HFF-Myc (cell line): ENCODE results near the gene LDLRAD4.

Experiments
- DNase-seq: peaks from one replicate; pipeline ENCODE4 v3.0.0-alpha.2; 2011; ENCODE audit warnings: low read depth; ENCODE audit errors: extremely low read depth
- H3K4me3 ChIP-seq: replicated peaks from 2 replicates; pipeline ENCODE4 v1.5.1; 2011; ENCODE audit warnings: low read depth, mild to moderate bottlenecking, control low read depth, low read length
- TF ChIP-seq, protein P1 (sequence below): IDR thresholded peaks from 2 replicates; pipeline ENCODE4 v1.5.1; 2012; ENCODE audit warnings: mild to moderate bottlenecking, low read depth, low read length, control low read depth; ENCODE audit errors: missing control alignments

LDLRAD4 gene

GRCh38 chr18:13594551-13594950, 376.0 kb downstream of the LDLRAD4 start:
- no peak for DNase-seq

DNA sequence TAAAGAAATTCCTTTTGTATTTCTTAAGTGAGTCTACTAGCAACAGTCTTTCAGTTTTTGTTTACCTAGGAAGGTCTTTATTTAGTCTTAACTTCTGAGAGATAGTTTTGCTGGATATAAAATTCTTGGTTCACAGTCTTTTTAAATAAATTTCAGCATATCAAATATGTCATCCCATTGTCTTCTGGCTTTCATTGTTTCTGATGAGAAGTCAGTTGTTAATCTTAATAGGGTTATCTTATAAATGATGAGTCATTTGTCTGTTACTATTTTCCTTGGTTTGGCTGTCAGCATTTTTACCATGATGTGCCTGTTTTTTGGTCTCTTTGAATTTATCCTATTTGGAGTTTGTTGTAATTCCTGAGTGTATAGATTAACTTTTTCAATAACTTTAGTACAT, 378.5 kb downstream of the LDLRAD4 start:
- no peak for DNase-seq
- no peak overlapping the region for H3K4me3 ChIP-seq
- TF ChIP-seq, protein P1, sequence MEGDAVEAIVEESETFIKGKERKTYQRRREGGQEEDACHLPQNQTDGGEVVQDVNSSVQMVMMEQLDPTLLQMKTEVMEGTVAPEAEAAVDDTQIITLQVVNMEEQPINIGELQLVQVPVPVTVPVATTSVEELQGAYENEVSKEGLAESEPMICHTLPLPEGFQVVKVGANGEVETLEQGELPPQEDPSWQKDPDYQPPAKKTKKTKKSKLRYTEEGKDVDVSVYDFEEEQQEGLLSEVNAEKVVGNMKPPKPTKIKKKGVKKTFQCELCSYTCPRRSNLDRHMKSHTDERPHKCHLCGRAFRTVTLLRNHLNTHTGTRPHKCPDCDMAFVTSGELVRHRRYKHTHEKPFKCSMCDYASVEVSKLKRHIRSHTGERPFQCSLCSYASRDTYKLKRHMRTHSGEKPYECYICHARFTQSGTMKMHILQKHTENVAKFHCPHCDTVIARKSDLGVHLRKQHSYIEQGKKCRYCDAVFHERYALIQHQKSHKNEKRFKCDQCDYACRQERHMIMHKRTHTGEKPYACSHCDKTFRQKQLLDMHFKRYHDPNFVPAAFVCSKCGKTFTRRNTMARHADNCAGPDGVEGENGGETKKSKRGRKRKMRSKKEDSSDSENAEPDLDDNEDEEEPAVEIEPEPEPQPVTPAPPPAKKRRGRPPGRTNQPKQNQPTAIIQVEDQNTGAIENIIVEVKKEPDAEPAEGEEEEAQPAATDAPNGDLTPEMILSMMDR, result no peak

More at GRCh38 chr18:13594551-13594950, 376.0 kb downstream of the LDLRAD4 start:
- H3K4me3 ChIP-seq, result no peak overlapping the region
- TF ChIP-seq, protein P1, result no peak

- H3K4me3 ChIP-seq, result no peak overlapping the region
- no peak for DNase-seq
- TF ChIP-seq, protein P1, result no peak
Observed at GRCh38 chr18:13598591-13598990, 380.0 kb downstream of the LDLRAD4 start.

- TF ChIP-seq, protein P1, result no peak
- no peak for DNase-seq
- H3K4me3 ChIP-seq, result no peak overlapping the region
Observed at GRCh38 chr18:13599031-13599430, 380.5 kb downstream of the LDLRAD4 start.

- TF ChIP-seq, protein P1, result no peak
Observed at GRCh38 chr18:13603304-13604019, 384.9 kb downstream of the LDLRAD4 start.

GRCh38 chr18:13604786-13605185, 386.2 kb downstream of the LDLRAD4 start:
- no peak for DNase-seq
- TF ChIP-seq, protein P1, result no peak
- no peak overlapping the region for H3K4me3 ChIP-seq

More at GRCh38 chr18:13603304-13604019, 384.9 kb downstream of the LDLRAD4 start:
- H3K4me3 ChIP-seq, result no peak overlapping the region
- no peak for DNase-seq
